ENCODE data around the gene METTL5.
"Not testable (repeated sequence)": the region's sequence is repeated elsewhere in the genome, so short reads cannot be mapped to it uniquely, and the experiment has no call there.

METTL5 gene

DNA sequence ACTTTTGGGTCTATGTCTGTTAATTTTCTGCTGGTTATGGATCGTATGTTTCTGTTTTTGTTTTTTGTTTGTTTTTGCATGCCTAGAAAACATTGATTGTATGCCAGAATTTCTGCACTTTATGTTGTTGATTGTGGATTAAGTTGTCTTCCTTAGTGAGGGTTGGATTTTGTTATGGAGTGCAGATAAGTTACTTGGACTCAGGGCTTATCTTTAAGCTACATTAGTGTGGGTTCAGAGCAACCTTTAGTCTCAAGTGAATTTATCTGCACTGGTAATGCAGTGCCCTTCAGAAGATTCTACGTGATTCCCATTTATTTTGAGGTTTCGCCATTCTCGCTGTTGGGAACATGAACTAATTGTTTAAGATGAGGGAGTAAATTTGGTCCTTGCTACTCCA, 35.4 kb upstream of the METTL5 start:
- TF ChIP-seq, protein P1, sequence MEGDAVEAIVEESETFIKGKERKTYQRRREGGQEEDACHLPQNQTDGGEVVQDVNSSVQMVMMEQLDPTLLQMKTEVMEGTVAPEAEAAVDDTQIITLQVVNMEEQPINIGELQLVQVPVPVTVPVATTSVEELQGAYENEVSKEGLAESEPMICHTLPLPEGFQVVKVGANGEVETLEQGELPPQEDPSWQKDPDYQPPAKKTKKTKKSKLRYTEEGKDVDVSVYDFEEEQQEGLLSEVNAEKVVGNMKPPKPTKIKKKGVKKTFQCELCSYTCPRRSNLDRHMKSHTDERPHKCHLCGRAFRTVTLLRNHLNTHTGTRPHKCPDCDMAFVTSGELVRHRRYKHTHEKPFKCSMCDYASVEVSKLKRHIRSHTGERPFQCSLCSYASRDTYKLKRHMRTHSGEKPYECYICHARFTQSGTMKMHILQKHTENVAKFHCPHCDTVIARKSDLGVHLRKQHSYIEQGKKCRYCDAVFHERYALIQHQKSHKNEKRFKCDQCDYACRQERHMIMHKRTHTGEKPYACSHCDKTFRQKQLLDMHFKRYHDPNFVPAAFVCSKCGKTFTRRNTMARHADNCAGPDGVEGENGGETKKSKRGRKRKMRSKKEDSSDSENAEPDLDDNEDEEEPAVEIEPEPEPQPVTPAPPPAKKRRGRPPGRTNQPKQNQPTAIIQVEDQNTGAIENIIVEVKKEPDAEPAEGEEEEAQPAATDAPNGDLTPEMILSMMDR (IDR thresholded peaks at IDR 0.05; ENCODE audit: extremely low read depth, missing control alignments) = no peak
- DNase-seq (ENCODE audit: low spot score) = no peak

DNA sequence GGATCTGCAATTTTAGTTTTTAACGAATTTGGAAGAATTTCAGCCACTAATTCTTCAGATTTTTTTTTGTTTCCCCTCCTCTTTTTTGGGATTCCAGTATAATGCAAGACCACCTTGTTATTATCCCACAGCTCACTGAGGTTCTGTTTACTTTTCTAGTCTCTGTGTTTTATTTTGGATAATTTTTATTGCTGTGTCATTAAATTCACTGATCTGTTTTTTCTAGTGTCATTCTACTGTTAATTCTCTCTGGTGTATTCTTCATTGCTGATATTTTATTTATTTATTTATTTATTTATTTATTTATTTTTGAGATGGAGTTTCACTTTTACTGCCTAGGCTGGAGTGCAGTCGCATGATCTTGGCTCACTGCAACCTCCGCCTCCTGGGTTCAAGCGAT, 34.7 kb upstream of the METTL5 start:
- DNase-seq (ENCODE audit: low spot score) = no peak
- TF ChIP-seq, protein P1 (IDR thresholded peaks at IDR 0.05; ENCODE audit: extremely low read depth, missing control alignments) = no peak

DNA sequence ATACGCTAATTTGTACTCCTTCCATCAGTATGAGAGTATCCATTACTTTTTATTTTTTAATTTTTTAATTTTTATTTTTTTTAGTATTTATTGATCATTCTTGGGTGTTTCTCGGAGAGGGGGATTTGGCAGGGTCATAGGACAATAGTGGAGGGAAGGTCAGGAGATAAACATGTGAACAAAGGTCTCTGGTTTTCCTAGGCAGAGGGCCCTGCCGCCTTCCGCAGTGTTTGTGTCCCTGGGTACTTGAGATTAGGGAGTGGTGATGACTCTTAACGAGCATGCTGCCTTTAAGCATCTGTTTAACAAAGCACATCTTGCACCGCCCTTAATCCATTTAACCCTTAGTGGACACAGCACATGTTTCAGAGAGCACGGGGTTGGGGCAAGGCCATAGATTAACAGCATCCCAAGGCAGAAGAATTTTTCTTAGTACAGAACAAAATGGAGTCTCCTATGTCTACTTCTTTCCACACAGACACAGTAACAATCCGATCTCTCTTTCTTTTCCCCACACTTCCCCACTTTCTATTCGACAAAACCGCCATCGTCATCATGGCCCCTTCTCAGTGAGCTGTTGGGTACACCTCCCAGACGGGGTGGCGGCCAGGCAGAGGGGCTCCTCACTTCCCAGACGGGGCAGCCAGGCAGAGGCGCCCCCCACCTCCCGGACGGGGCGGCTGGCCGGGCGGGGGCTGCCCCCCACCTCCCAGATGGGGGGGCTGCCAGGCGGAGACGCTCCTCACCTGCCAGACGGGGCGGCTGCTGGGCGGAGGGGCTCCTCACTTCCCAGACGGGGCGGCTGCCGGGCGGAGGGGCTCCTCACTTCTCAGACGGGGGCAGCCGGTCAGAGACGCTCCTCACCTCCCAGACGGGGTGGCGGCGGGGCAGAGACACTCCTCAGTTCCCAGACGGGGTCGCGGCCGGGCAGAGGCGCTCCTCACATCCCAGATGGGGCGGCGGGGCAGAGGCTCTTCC, 30.9 kb upstream of the METTL5 start:
- DNase-seq (ENCODE audit: low spot score) = not testable (repeated sequence)

DNA sequence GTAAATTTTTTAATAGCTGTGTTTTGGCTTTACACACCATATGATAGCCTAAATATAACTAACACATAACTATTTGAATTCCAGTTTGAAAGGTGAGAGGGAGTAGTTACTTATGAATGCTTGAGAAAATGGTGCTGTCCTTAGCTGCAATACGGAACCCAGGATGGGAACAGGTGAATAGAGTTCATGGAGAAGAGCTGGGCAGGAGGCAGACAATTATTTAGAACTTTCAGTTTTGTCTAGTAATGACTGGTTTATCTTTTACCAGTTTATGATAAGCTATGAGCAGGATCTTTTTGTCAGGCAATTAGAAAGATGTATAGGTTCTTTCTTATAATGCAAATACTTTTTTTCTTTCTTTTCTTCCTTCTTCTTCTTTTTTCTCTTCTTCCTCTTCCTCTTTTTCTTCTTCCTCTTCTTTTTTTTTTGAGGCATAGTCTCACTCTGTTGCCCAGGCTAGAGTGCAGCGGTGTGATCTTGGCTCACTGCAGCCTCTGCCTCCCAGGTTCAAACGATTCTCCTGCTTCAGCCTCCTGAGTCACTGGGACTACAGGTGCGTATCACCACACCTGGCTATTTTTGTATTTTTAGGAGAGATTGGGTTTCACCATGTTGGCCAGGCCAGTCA, 28.4 kb upstream of the METTL5 start:
- no peak for DNase-seq (ENCODE audit: low spot score)
- TF ChIP-seq, protein P1 (IDR thresholded peaks at IDR 0.05; ENCODE audit: extremely low read depth, missing control alignments) = no peak

DNA sequence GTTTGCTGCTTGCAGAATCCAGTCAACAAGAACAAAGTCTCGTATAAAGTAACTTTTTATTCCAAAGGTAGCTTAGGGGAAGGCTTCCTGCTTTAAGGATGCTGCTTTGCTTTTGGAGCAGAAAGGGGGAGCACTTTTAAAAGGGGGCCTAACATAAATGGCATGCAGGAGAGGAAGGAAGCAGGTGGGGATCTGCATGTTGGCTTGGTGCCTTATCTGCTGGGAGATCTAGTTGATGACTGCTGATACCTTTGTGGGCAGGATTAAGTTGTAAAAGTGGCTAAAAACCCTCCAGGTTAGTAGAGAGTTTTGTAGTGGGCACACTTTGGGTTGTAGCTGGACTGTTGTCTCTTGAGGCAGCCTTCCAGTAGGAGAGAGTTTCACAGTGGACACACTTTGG, 25.0 kb upstream of the METTL5 start:
- TF ChIP-seq, protein P1 (IDR thresholded peaks at IDR 0.05; ENCODE audit: extremely low read depth, missing control alignments) = no peak
- no peak for DNase-seq (ENCODE audit: low spot score)

DNA sequence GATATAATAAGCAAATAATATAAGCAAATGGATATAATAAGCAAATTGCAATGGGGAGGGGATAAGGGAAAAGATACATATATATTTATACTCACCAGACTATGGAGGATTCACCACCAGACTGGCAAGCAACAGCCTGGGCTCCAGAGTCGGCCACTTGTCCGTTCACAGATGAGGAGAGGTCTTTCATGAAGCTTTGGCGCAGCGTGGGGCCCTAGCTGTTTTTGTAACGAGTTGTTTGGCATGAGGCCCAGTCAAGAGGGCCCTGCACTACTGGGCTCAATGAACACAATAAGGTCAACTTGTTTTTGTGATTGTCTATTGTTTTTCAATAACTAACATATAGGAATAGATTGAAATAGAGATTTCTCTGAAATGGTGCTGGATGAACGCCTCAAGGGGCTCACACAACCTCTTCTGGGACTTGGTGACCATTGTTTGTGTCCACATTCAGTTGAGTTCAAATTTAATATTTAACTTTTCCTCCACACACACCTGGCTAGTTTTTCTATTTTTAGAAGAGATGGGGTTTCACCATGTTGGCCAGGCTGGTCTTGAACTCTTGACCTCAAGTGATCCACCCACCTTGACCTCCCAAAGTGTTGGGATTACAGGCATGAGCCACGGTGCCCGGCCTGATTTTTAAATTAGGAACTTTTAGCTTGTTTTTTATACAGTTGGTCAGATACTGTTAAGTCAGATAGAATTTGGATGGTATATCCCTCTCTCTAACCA, 24.4 kb upstream of the METTL5 start:
- not testable (repeated sequence) for DNase-seq (ENCODE audit: low spot score)

DNA sequence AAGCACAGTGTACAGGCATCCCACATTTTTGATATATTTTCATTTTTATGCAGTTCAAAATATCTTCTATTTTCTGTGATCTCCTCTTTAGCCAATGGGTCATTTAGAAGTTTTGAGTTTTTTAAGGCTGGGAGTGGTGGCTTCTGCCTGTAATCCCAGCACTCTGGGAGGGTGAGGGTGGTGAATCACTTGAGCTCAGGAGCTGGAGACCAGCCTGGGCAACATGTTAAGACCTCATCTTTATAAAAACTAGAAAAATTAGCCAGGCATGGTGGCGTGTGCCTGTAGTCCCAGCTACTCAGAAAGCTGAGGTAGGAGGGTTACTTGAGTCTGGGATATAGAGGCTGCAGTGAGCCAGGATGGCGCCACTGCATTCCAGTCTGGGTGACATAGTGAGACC, 20.3 kb upstream of the METTL5 start:
- DNase-seq (ENCODE audit: low spot score) = no peak
- TF ChIP-seq, protein P1 (IDR thresholded peaks at IDR 0.05; ENCODE audit: extremely low read depth, missing control alignments) = no peak

DNA sequence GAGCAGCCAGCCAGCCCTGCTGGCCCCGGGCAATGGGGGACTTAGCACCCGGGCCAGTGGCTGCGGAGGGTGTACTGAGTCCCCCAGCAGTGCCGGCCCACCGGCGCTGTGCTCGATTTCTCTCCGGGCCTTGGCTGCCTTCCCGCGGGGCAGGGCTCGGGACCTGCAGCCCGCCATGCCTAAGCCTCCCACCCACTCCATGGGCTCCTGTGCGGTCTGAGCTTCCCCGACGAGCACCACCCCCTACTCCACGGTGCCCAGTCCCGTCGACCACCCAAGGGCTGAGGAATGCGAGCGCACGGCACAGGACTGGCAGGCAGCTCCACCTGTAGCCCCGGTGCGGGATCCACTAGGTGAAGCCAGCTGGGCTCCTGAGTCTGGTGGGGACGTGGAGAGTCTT, 16.9 kb upstream of the METTL5 start:
- not testable (repeated sequence) for DNase-seq (ENCODE audit: low spot score)
